Measurements from ENCODE around the gene TBC1D22A. TPM values are rescaled to one million over a fixed set of nuclear protein-coding genes. Genes with fewer than 3 reads are reported as not detected.

TBC1D22A gene
- total RNA-seq, 2 donors from 2014 or later: 21.0 to 27.9 TPM

GRCh38 chr22:46799626-46800025 lies 37.2 kb downstream of the TBC1D22A start:
- no peak overlapping the region for H3K9ac ChIP-seq (ENCODE audit: extremely low read depth, low read length, poor library complexity, severe bottlenecking)
- H3K27me3 ChIP-seq (ENCODE audit: control insufficient read depth, insufficient read depth, low read length, poor library complexity, severe bottlenecking): no peaks in the 10 kb centered on the region
- Mint-ChIP-seq H3K36me3 (ENCODE audit: low read depth) (peaks cover 44% of the 10 kb centered on the region), H3K4me1 (peaks cover 17% of the 10 kb centered on the region), H3K27ac (no peak overlapping the region), H3K27me3 (ENCODE audit: insufficient read depth) (no peaks in the 10 kb centered on the region), H3K9me3 (no peaks in the 10 kb centered on the region), H3K4me3 (no peak overlapping the region)
- no peak for TF ChIP-seq CTCF (conservative IDR thresholded peaks at IDR 0.05)
- peak; percentile 10 for DNase-seq
- H3K36me3 ChIP-seq (ENCODE audit: control insufficient read depth, insufficient read depth, low read length): peaks cover 35% of the 10 kb centered on the region
- 84 to 96% methylated on average over 8 to 11 of the region's 11 CpGs for WGBS, 2 experiments (ENCODE audit: insufficient coverage in 1 of 2, insufficient read length in 1 of 2)
- no peak overlapping the region for H3K27ac ChIP-seq (ENCODE audit: low read depth, low read length)
- H3K4me1 ChIP-seq (ENCODE audit: control insufficient read depth, insufficient read depth, low read length): no peaks in the 10 kb centered on the region
- no peak overlapping the region for H3K4me3 ChIP-seq (ENCODE audit: low read length)
- no peaks in the 10 kb centered on the region for H3K9me3 ChIP-seq (ENCODE audit: control insufficient read depth, low read length)

- no peak overlapping the region for H3K4me3 Mint-ChIP-seq
- peaks cover 17% of the 10 kb centered on the region for H3K4me1 Mint-ChIP-seq
- no peaks in the 10 kb centered on the region for H3K4me1 ChIP-seq (ENCODE audit: control insufficient read depth, insufficient read depth, low read length)
- 94 to 96% methylated on average over 14 to 19 of the region's 19 CpGs for WGBS, 2 experiments (ENCODE audit: insufficient coverage in 1 of 2, insufficient read length in 1 of 2)
- peak; percentile 21 for DNase-seq
- TF ChIP-seq CTCF (conservative IDR thresholded peaks at IDR 0.05): no peak
- no peaks in the 10 kb centered on the region for H3K27me3 Mint-ChIP-seq (ENCODE audit: insufficient read depth)
- no peaks in the 10 kb centered on the region for H3K9me3 ChIP-seq (ENCODE audit: control insufficient read depth, low read length)
- no peak overlapping the region for H3K27ac ChIP-seq (ENCODE audit: low read depth, low read length)
- H3K9me3 Mint-ChIP-seq: no peaks in the 10 kb centered on the region
- no peak overlapping the region for H3K4me3 ChIP-seq (ENCODE audit: low read length)
- no peaks in the 10 kb centered on the region for H3K27me3 ChIP-seq (ENCODE audit: control insufficient read depth, insufficient read depth, low read length, poor library complexity, severe bottlenecking)
- no peak overlapping the region for H3K9ac ChIP-seq (ENCODE audit: extremely low read depth, low read length, poor library complexity, severe bottlenecking)
- no peak overlapping the region for H3K27ac Mint-ChIP-seq
- H3K36me3 ChIP-seq (ENCODE audit: control insufficient read depth, insufficient read depth, low read length): peaks cover 42% of the 10 kb centered on the region
- H3K36me3 Mint-ChIP-seq (ENCODE audit: low read depth): peaks cover 50% of the 10 kb centered on the region
Observed at GRCh38 chr22:46800102-46800857, 37.8 kb downstream of the TBC1D22A start.

GRCh38 chr22:46801331-46801811 lies 38.9 kb downstream of the TBC1D22A start:
- Histone ChIP-seq H3K9me3 (ENCODE audit: control insufficient read depth, low read length) (no peaks in the 10 kb centered on the region), H3K4me3 (ENCODE audit: low read length) (no peak overlapping the region), H3K9ac (ENCODE audit: extremely low read depth, low read length, poor library complexity, severe bottlenecking) (no peak overlapping the region), H3K27ac (ENCODE audit: low read depth, low read length) (no peak overlapping the region), H3K27me3 (ENCODE audit: control insufficient read depth, insufficient read depth, low read length, poor library complexity, severe bottlenecking) (no peaks in the 10 kb centered on the region), H3K36me3 (ENCODE audit: control insufficient read depth, insufficient read depth, low read length) (peaks cover 43% of the 10 kb centered on the region), H3K4me1 (ENCODE audit: control insufficient read depth, insufficient read depth, low read length) (no peaks in the 10 kb centered on the region)
- H3K27me3 Mint-ChIP-seq (ENCODE audit: insufficient read depth): no peaks in the 10 kb centered on the region
- H3K9me3 Mint-ChIP-seq: no peaks in the 10 kb centered on the region
- H3K4me3 Mint-ChIP-seq: no peak overlapping the region
- peaks cover 17% of the 10 kb centered on the region for H3K4me1 Mint-ChIP-seq
- H3K36me3 Mint-ChIP-seq (ENCODE audit: low read depth): peaks cover 55% of the 10 kb centered on the region
- 94 to 100% methylated on average over 4 to 15 of the region's 15 CpGs for WGBS, 2 experiments (ENCODE audit: insufficient coverage in 1 of 2, insufficient read length in 1 of 2)
- no peak for TF ChIP-seq CTCF (conservative IDR thresholded peaks at IDR 0.05)
- H3K27ac Mint-ChIP-seq: no peak overlapping the region
- peak; percentile 31 for DNase-seq

Measured in endodermal cell (in vitro differentiated cells).